Fibroblast of skin of right biceps (primary cell): ENCODE results near the gene RHCE.
"Not testable (repeated sequence)": the region's sequence is repeated elsewhere in the genome, so short reads cannot be mapped to it uniquely, and the experiment has no call there.

Experiments
- DNase-seq: peaks from one replicate; pipeline ENCODE4 v3.0.0-alpha.2; 2013

RHCE gene

GRCh38 chr1:25420715-25421114, at the start of gene RHCE:
Gene RHCE (minus strand): TSS chr1:25420825. CDS start chr1:25420786, 39 bp downstream.
- not testable (repeated sequence) for DNase-seq

DNA sequence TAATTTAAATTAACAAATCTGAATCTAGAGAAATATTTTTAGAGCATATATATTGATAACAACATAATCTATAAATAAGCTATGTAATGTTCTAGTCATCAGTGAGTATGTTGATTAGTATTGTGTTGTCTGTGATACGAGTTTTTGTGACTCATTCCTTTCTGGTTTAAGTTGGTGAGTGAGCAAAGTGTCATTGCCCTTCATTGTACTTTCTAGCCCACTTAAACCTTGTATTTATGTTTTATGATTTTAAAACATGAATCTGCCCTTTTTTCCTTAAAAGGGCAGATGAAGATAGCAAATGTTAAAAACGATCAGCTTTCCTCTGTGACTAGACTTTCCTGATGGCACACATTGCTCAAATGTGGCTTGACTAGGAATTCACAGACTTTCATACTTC, 48.6 kb upstream of the RHCE start:
- peak; percentile 77 for DNase-seq

DNA sequence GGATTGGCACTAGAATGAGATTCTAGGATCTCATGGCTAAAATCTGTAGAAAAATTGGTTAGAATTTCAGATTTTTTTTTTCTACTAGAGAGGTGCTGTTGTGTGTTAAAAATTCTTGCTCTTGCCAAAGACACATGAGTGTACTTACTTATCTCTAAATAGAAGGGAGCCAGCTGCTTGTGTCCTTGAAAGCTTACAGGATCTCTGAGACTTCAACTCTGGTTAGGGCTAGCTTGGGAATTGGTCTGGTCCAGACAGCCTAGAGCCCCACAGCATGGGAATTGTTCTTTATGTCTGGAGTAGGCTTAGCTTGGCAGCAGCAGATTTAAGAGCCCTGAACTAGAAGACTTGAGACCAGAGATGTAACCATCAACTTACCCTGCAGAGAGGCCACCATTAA, 47.4 kb upstream of the RHCE start:
- peak; percentile 28 for DNase-seq

GRCh38 chr1:25467616-25468015, 47.0 kb upstream of the RHCE start:
- DNase-seq = no peak

DNA sequence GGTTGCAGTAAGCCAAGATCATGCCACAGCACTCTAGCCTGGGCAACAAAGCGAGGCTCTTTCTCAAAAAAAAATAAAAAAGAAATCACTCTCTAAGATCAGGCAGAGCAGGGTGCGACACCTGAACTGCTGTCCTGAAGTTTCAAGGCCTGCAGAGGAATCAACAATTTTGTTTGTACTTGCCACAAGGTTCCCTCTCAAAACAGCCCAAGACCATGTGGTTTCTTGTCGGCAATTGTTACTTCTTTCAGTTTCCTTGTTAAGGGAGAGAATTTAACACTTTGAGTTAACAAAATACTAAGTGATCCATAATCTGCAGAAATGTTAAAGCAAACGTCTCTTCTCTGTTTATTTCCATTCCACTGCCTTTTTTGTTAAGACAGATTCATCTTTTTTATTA, 46.6 kb upstream of the RHCE start:
- DNase-seq = no peak

DNA sequence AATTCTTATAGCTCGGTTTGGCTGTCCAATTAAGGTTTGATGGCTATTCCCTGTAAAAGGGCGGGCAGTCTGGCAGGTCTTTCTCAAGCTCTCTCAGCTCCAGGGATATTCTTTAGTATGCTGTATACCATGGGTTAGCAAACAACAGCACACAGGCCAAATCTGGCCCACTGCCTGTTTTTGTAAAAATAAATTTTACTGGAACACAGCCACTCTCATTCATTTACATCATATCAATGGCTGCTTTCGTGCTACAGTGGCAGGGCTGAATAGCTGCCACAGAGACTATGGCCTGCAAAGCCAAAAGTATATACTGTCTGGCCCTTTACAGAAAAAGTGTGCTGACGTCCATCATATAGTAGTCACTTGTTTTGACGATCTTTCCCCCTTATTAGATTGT, 42.1 kb upstream of the RHCE start:
- DNase-seq = no peak

DNA sequence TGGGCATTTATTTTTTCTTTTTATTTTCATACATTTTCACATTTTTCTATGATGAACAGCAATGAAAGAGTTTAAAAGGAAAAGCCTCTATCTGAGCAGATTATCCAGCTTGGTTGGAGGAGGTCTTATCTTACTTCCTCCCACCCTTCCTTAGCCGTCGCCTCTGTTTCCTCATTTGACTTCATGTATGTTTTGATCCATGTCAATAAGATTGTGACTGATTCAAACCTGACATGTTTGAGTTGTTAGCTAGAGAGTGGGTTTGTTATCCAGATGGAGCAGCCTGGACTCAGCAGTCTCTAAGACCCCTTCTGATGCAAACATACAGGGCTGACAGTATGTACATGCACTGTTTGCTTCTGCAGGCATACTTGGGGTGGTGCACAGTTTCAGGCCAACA, 41.2 kb upstream of the RHCE start:
- DNase-seq = no peak

DNA sequence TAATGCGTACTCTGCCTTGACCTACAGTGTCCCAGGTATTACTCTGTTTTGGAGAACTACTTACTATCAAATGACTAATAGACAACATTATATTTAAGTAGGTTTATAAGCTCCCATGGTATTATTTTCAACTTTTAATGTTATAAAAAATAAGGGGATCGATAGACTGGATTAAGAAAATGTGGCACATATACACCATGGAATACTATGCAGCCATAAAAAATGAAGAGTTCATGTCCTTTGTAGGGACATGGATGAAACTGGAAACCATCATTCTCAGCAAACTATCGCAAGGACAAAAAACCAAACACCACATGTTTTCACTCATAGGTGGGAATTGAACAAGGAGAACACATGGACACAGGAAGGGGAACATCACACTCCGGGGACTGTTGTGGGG, 40.2 kb upstream of the RHCE start:
- DNase-seq = not testable (repeated sequence)

GRCh38 chr1:25460020-25460419, 39.4 kb upstream of the RHCE start:
- no peak for DNase-seq

GRCh38 chr1:25458541-25459298, 38.1 kb upstream of the RHCE start:
- peak; percentile 51 for DNase-seq

- no peak for DNase-seq
These were observed 35.9 kb upstream of the RHCE start for GRCh38 chr1:25456502-25456901.

DNA sequence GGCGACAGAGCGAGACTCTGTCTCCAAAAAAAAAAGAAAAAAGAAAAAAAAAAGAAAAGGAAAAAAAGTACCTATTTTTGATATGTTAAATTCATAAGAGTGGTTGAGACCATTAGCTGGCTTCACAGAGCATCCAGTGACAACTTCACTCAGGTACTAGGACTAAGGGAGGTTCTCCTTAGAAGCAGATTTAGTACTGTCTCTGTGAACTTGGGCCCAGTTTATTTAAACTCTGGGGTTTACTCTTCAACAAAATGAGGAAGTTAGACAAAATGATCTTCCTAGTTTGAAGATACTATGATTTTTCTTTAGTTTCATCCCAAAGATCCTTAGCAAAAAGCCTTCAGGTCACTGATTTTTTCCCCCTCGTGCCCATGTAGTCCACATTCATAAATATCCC, 31.3 kb upstream of the RHCE start:
- DNase-seq = no peak

- no peak for DNase-seq
These were observed 30.3 kb upstream of the RHCE start for GRCh38 chr1:25450891-25451290.

- DNase-seq = no peak
These were observed 26.9 kb upstream of the RHCE start for GRCh38 chr1:25447547-25447946.

- peak; percentile 48 for DNase-seq
These were observed 25.4 kb upstream of the RHCE start for GRCh38 chr1:25445993-25446538.

DNA sequence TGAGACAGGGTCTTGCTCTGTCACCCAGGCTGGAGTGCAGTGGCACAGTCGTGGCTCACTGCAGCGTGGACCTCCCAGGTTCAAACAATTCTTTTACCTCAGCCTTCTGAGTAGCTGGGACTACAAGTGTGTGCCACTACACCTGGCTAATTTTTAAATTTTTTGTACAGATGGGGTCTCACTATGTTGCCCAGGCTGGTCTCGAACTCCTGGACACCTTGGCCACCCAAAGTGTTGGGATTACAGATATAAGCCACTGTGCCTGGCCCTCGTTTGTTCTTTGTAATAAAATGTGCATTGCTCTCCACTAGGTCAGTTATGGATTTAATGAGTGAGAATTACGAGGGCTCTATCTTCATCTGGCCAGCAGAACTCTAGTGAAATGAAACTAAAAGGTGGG, 24.0 kb upstream of the RHCE start:
- DNase-seq = not testable (repeated sequence)

DNA sequence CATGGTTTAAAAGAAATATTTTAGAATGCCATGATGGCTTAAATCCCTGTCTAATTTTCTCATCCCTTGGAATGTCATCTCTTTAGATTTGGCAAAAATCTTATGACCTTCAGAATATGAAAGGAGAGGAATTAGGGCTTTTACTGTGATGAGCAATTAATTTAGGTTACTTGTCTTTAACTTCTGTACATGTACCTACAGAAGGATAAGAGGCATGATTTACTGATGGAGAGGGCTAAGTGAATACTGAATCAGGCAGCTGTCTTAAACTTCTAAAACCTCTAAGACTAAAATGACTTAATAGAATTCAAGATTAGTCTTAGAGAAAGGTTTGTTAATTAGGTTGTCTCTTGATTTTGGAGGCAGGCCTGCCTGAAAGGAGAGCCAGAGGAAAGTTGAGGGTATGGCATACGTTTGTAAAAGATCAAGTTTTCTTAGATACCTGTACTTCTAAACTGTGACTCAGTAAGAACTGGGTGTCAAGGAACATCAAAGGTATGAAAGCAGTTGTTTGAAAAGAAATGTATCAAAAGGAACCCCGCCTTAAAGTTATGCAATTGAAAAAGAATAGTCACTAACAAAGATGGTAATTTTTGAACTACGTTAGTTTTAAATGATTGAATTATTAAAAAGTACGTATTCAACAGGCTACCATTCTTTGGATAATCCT, 22.5 kb upstream of the RHCE start:
- no peak for DNase-seq

- peak; percentile 56 for DNase-seq
These were observed 21.6 kb upstream of the RHCE start for GRCh38 chr1:25442178-25442577.

- DNase-seq = no peak
These were observed 18.7 kb upstream of the RHCE start for GRCh38 chr1:25439287-25439686.

DNA sequence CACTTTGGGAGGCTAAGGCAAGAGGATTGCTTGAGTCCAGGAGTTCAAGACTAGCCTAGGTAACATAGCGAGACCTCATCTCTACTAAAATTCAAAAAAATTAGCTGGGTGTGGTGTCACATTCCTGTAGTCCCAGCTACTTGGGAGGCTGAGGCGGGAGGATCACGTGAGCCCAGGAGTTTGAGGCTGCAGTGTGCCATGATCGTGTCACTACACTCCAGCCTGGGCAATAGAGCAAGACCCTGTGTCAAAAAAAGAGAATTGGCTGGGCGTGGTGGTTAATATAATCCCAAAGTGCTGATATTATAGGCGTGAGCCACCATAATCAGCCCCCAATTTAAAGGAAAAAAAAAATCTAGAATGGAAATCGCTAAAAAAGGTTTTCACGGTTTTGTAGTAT, 17.0 kb upstream of the RHCE start:
- no peak for DNase-seq

- no peak for DNase-seq
These were observed 14.9 kb upstream of the RHCE start for GRCh38 chr1:25435397-25436108.

- no peak for DNase-seq
These were observed 13.0 kb upstream of the RHCE start for GRCh38 chr1:25433389-25434186.
